Measurements from ENCODE around the gene RTP3.
"Not testable (repeated sequence)": the region's sequence is repeated elsewhere in the genome, so short reads cannot be mapped to it uniquely, and the experiment has no call there.

RTP3 gene

GRCh38 chr3:46519952-46520351, 22.2 kb downstream of the RTP3 start:
- no peak for DNase-seq (ENCODE audit: low spot score)

DNA sequence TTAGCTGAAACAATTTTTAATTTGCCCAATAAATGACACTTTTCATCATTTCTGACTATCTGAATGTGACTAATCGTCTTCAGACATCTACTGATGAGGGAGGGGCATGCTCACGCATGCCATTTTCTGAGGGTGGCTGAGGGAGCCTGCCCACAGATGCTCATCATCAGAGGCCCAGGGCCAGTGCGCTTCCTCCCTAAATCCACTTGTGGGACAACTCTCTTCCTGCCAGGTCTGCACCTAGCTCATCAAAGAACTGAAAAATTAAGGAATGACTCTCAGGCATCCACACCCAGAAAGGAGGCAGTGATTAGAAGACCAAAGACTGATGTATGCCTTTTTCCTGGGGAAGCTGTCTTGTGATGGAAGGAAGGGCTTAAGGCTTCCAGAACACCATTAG, 22.8 kb downstream of the RTP3 start:
- no peak for DNase-seq (ENCODE audit: low spot score)

DNA sequence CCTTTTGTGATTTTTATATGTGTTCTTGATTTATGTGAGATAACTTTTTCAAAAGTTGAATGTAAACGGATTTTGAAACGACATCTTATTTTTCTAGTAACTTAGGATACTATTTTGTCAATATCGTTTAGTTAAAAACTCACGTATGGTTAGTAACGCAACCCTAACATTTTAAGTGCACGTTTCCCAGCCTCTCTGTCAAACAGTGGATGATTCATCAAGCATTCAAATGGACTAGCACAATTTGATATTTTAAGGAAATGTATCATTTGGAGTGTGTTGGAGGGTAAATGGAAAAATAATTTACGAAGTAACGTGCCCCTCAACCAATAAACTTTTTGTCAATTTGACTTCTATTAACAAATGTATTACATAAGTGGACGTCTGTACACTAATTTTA, 23.3 kb downstream of the RTP3 start:
- no peak for DNase-seq (ENCODE audit: low spot score)

GRCh38 chr3:46522201-46522600, 24.4 kb downstream of the RTP3 start:
- DNase-seq (ENCODE audit: low spot score): not testable (repeated sequence)

DNA sequence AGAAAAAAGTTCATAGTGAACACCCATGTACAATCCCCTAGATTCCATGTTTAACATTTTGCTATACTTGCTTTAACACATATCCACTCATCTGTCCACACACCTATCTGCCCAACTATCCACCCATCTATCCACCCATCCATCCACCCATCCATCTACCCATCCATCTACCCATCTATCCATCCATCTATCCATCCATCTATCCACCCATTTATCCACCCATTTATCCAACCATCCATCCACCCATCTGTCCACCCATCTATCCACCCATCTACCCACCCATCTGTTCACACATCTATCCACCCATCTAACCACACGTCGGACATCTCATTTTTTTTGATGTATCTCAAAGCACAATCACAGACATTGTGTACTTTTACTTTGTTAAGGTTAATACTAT, 25.8 kb downstream of the RTP3 start:
- no peak for DNase-seq (ENCODE audit: low spot score)

DNA sequence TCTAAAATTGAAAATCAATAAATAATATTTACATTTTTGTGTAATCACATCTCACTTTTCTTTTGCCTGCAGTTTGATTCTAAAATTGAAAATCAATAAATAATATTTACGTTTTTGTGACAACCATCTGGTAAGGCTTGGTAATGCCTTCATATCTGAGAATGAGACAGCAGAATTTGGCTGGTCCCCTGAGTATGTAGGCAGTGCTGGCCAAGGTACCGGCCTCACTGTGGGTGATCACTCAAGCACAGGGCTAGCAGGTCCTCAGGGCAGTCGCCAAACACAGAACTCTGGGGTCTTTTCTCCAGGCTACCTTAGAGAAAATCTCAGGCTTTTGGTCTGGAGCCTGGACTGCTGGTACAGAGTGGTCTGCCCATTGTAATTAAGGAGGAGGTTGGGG, 26.2 kb downstream of the RTP3 start:
- DNase-seq (ENCODE audit: low spot score): no peak

GRCh38 chr3:46524832-46525231, 27.1 kb downstream of the RTP3 start:
- DNase-seq (ENCODE audit: low spot score): no peak

DNA sequence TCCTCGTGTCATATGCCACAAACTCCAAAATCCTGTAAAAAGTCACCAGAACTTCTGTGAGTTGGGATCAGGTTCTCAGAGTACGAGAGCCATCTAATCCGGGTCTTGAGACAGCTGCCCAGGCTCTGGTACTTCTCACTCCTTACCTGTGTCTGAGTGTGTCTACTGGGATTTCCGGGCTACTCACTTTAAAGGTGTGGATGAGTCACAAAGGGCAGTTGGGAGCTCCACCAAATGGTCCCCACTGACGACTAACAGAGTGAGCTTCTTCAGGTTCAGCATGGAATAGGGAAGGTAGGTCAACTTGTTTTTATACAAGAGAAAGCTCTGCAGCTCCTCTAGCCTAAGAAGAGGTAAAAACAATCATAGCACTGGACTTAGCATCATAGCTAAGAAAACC, 29.5 kb downstream of the RTP3 start:
- DNase-seq (ENCODE audit: low spot score): no peak

DNA sequence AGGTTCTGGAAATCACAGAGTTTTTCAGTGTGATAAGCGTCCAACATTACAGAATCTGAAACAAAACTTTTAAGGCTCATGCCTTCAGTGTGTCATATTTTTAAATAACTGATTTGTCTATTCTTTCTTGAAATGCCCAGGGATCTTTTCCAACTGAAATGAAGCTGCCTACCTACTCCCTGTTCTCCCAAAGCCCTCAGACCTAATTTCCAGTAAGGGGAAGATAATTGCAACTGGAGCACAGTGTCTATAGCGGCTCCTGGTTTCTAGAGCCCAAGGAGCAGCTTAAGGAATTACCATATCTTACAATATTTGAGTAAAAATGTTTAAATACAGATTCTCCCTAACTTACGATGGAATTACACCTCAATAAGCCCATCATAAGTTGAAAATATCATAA, 35.3 kb downstream of the RTP3 start:
- no peak for DNase-seq (ENCODE audit: low spot score)

- DNase-seq (ENCODE audit: low spot score): no peak
These were observed 38.0 kb downstream of the RTP3 start for GRCh38 chr3:46535746-46536145.

- DNase-seq (ENCODE audit: low spot score): no peak
These were observed 39.0 kb downstream of the RTP3 start for GRCh38 chr3:46536758-46537157.

DNA sequence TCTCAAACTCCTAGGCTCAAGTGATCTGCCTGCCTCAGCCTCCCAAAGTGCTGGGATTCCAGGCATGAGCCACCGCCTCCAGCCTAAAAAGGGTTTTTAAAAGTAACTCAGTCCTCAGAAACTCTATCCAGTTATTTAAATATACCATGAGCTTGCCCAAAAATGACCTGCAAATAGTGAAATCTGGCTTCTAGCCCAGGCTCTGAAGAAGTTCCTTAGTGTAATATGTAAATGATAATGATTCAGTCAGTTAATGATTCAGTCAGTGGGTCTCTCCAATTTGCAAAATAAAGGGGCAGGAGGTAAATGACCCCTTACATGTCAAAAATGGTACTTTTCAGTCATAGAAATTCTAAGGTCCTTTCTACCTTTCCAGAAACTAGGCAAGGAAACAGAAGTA, 39.5 kb downstream of the RTP3 start:
- no peak for DNase-seq (ENCODE audit: low spot score)

DNA sequence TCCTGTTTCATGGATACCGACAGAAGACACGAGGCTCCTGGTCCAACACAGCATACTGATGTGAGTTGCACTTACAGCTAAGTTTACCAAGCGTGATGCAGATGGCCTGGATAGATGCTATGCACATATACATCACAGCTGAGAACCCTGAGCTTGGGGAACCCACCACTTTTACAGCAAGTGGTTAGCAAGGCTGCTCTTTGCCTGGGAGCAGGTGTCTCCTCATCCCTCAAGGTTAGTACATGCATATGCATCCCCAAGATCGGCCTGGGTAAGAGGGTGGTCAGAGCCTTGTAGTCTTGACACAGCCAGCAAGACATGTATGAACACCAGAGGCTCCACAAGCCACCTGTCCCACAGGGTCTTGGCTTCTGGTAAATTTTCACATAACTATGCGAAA, 40.0 kb downstream of the RTP3 start:
- DNase-seq (ENCODE audit: low spot score): no peak

DNA sequence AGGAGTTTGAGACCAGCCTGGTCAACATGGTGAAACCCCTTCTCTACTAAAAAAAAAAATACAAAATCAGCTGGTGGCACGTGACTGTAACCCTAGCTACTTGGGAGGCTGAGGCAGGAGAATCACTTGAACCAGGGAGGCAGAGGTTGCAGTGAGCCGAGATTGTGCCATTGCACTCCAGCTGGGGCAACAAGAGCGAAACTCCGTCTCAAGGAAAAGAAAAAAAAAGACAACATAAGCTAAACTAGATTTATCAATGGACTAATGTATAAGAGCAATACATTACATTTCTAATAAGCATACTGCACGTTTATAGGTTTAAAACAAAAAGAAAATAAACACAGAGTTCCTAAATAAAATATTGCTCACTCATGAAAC, 40.6 kb downstream of the RTP3 start:
- not testable (repeated sequence) for DNase-seq (ENCODE audit: low spot score)

GRCh38 chr3:46538803-46539442, 41.1 kb downstream of the RTP3 start:
- peak; percentile 55 for DNase-seq (ENCODE audit: low spot score)

DNA sequence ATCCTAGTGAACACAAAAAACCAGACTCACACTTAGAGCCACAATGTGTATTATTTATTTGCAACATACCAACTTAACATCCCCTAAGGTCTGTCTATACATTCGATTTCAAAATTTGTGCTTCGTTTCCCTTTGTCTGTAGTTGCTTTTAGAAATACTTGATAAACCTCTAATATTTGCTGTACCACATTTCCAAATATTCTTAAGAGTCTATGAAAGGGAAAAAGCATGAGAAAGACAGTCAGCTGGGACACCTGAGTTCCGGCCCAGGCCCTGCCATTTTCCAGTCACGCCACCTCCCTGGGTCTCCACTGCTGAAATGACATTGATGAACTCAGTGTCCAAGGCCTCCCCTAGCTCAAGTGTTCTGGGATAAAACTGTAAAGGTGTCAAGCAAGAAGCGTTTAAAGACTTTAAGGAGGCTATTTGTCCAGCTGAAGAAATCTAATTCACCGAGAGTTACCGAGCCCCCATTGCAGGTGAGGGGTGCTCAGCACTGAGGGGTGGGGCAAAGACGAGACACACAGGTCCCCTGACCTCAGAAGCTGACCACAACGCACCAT, 41.7 kb downstream of the RTP3 start:
- no peak for DNase-seq (ENCODE audit: low spot score)

- no peak for DNase-seq (ENCODE audit: low spot score)
These were observed 42.8 kb downstream of the RTP3 start for GRCh38 chr3:46540550-46540949.

DNA sequence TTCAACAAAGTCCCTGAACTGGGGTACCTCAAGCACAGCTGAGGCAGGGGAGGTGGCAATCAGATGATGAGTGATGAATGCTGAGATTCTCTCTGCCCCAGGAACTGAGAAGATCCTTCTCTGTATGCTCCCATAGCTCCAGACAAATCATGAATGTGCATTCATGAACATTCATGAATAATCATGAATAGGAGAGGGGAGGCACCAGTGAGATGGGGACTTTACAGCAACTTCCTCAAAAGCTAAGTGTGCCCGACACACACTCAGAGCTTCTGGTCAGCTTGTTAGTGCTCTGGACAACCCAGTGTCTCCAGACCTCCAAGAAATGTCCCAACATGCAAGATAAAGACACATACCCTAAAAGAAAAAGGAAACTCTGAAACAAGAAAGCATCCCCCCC, 44.1 kb downstream of the RTP3 start:
- no peak for DNase-seq (ENCODE audit: low spot score)

DNA sequence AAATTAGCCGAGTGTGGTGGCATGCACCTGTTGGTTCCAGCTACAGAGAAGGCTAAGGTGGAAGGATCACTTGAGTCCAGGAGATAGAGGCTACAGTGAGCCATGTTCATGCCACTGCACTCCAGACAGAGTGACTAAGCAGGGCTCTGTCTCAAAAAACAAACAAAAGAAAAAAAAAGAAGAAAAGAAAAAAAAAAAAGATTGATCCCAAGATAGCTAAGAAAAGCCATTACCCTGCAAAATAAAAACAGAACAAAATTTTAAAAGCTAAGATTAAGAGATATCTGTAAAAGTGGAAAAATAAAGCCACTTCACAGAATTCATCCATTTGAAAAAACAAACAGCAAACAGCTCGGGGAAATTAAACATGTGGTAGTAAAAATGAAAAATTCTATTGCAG, 44.6 kb downstream of the RTP3 start:
- DNase-seq (ENCODE audit: low spot score): no peak

DNA sequence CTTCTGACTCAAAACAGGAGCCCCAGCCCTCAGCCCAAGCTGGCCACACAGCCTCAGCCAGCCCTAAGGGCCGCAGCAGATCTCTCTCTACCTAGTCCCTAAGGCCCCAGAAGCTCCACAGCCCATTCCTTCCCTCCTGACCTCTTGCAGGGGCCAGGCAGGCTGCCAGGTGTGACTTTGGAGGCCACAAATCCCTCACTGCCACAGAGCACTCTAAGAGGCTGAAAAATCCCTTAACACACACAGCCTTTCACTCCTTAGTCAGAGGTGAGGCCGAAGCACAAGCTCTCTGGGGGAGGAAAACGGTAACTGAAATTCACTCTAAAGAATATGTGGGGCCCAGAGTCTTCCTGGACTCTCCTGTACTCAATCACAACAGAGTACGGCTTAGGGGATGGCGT, 45.0 kb downstream of the RTP3 start:
- DNase-seq (ENCODE audit: low spot score): no peak

GRCh38 chr3:46544771-46545503, 47.2 kb downstream of the RTP3 start:
- no peak for DNase-seq (ENCODE audit: low spot score)

DNA sequence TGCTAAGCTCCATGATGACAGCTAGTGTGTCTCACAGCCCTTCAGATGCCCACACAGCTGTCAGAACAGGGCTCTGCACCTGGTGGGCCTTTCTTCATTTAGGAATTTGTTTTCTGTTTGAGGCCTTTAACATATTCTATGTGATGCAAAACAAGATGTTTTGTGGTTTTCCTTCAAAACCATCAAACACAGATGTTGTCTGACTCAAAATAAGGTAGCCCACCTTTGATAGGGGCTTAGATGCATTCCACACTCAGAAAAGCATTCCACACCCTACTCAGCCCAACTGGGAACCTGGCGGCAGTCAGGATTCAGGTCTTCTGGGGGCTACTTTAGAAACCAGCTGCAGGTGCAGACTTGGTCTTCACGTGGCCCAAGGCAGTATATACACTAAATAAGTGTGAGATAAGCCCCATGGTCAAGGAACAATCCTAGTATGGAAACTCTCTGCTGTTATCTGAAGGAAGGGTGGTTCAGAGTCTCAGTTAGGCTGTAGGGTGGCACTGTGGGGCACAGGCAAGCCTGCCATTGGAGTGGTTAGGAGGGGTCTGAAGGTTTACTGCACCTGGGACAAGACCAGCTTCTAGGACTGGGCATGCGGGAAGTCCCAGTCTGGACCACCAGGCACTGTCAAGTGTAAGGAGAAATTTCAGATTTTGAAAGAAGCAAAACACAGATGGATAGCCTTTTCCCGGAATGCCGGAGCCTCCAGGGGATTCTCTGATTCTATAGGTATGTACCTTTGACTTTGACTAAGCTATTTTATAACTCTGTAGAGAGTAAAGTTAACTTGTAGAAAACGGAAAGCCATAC, 48.2 kb downstream of the RTP3 start:
- DNase-seq (ENCODE audit: low spot score): no peak

DNA sequence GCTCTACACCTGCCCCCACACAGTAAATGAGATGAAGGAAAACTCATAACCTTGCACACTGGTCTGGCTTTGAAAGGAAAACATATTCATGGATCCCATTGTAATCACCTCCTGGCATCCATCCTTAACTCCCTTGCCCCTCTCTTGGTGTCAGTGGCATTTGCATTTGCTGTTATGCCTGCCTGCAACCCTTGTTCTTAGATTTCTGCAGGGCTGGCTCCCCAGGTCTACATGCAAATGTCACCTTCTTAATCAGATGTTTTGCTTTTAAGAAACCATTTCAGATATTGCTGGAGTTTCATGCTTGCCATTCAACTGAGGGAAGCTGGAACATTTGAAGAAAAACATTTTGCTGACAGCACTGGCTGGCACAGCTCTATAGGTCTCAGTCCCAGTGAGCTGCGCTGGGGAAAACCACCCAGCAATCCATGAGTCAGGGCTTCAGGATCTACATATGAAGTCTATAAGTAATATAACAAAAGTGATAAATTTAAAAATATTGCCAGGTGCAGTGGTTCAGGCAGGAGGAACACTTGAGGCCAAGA, 49.2 kb downstream of the RTP3 start:
- DNase-seq (ENCODE audit: low spot score): no peak

All from hepatic stellate cell (primary cell).